OCI-LY3 (cell line): ENCODE results near the gene LRRC73.

Source experiments
- EZH2phosphoT487 ChIP-seq: fragments of 200-600 bp; shearing (Covaris generic); IDR thresholded peaks from 2 replicates; pipeline ENCODE4 v1.6.1; 2018; ENCODE audit warnings: antibody characterized with exemption, mixed run types, low read depth
- TF ChIP-seq, protein P1 (sequence below): fragments of 200-600, 300-600 bp; sonication (generic); IDR thresholded peaks from 2 replicates; pipeline ENCODE4 v1.5.1; 2014; ENCODE audit warnings: antibody characterized with exemption, low read length, low read depth

DNA sequence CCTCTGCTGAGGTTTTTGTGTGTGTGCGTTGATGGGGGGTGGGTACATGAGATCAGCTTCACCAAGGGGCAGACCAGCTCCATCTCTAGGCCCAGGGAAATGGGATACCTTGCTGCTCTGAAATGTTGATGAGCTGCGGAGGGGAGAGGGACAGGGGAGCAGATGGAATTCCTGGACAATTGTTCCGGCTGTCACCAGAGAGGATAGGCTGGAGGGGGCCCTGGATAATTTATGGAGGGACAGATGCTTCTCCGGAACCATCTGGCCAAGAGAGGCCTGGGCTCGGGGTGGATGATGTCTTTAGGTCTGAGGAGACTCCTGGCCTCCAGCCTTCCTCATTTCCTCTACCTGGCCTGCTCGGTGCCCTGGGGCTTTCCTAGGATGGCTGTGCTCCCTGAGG is 34.6 kb downstream of the LRRC73 start:
- no peak for TF ChIP-seq EZH2phosphoT487
- TF ChIP-seq, protein P1, sequence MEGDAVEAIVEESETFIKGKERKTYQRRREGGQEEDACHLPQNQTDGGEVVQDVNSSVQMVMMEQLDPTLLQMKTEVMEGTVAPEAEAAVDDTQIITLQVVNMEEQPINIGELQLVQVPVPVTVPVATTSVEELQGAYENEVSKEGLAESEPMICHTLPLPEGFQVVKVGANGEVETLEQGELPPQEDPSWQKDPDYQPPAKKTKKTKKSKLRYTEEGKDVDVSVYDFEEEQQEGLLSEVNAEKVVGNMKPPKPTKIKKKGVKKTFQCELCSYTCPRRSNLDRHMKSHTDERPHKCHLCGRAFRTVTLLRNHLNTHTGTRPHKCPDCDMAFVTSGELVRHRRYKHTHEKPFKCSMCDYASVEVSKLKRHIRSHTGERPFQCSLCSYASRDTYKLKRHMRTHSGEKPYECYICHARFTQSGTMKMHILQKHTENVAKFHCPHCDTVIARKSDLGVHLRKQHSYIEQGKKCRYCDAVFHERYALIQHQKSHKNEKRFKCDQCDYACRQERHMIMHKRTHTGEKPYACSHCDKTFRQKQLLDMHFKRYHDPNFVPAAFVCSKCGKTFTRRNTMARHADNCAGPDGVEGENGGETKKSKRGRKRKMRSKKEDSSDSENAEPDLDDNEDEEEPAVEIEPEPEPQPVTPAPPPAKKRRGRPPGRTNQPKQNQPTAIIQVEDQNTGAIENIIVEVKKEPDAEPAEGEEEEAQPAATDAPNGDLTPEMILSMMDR: no peak
